HFFc6 (cell line): ENCODE measurements around the gene ARID5A. TPM values are rescaled to one million over a fixed set of nuclear protein-coding genes. Genes with fewer than 3 reads are reported as not detected.

ENCODE experiments used
- DNase-seq: peaks from one replicate; pipeline ENCODE4 v3.0.0-alpha.2; 2018
- H3K27ac Mint-ChIP-seq: 2 replicates; pipeline ENCODE4 v1.8.0; 2020; ENCODE audit warnings: mild to moderate bottlenecking, mixed read lengths
- H3K27me3 Mint-ChIP-seq: 2 replicates; pipeline ENCODE4 v1.8.0; 2021; ENCODE audit warnings: mild to moderate bottlenecking, moderate library complexity, mixed read lengths; ENCODE audit not compliant: insufficient read depth
- H3K36me3 Mint-ChIP-seq: 2 replicates; pipeline ENCODE4 v1.8.0; 2021; ENCODE audit warnings: low read depth, mixed read lengths
- H3K4me1 Mint-ChIP-seq: 2 replicates; pipeline ENCODE4 v1.8.0; 2020; ENCODE audit warnings: low read depth, mixed read lengths
- H3K4me3 Mint-ChIP-seq: 2 replicates; pipeline ENCODE4 v1.8.0; 2020; ENCODE audit warnings: mild to moderate bottlenecking, moderate library complexity, mixed read lengths
- H3K9me3 Mint-ChIP-seq: 2 replicates; pipeline ENCODE4 v1.8.0; 2020; ENCODE audit warnings: mild to moderate bottlenecking, mixed read lengths
- total RNA-seq, 6 experiments: library from RNA; stranded (reverse); fragmentation: NEBNext Ultra II Directional; extraction: Animal tissue kit (Norgen Biotek cat#: 25700); gene quantifications; 2 replicates in 1 of 6; 3 replicates in 5 of 6; pipeline ENCODE4 v1.2.3, GENCODE V29; 2021
- TF ChIP-seq, protein P1 (sequence below): fragments of 200-600 bp; sonication (generic); IDR thresholded peaks from 2 replicates; pipeline ENCODE4 v1.5.0; 2021; ENCODE audit warnings: antibody characterized with exemption, mild to moderate bottlenecking

The ARID5A gene
- total RNA-seq, 6 experiments from 2014 or later, result 9.6 to 13.6 (median 10.0) TPM

DNA sequence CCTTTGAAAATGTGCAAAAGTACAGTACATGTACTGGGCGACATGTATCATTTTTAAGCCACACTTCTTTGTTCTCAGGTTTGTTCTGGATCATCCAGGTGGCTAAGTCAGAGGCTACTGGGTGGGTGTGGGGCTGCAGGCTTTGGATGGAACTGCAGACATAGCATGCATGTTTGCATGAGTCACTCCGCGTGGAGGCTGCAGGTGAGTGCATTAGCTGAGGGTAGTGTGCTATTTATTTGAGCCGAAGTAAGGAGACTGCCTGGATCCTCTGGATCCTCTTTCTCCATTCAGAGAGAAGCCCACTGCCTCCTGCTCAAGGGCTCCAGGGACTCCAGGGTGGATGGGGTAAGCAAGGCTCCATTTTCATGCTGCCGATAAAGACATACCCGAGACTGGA lies 22.0 kb upstream of the ARID5A start:
- Mint-ChIP-seq H3K9me3 (peaks cover 24% of the 10 kb centered on the region), H3K4me1 (peaks cover under 1% of the 10 kb centered on the region; the same call in 1 of the 2 replicates), H3K4me3 (no peak overlapping the region), H3K27ac (no peak overlapping the region), H3K27me3 (peaks cover 32% of the 10 kb centered on the region), H3K36me3 (peaks cover 13% of the 10 kb centered on the region)
- TF ChIP-seq, protein P1, sequence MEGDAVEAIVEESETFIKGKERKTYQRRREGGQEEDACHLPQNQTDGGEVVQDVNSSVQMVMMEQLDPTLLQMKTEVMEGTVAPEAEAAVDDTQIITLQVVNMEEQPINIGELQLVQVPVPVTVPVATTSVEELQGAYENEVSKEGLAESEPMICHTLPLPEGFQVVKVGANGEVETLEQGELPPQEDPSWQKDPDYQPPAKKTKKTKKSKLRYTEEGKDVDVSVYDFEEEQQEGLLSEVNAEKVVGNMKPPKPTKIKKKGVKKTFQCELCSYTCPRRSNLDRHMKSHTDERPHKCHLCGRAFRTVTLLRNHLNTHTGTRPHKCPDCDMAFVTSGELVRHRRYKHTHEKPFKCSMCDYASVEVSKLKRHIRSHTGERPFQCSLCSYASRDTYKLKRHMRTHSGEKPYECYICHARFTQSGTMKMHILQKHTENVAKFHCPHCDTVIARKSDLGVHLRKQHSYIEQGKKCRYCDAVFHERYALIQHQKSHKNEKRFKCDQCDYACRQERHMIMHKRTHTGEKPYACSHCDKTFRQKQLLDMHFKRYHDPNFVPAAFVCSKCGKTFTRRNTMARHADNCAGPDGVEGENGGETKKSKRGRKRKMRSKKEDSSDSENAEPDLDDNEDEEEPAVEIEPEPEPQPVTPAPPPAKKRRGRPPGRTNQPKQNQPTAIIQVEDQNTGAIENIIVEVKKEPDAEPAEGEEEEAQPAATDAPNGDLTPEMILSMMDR, result no peak
- DNase-seq, result no peak

DNA sequence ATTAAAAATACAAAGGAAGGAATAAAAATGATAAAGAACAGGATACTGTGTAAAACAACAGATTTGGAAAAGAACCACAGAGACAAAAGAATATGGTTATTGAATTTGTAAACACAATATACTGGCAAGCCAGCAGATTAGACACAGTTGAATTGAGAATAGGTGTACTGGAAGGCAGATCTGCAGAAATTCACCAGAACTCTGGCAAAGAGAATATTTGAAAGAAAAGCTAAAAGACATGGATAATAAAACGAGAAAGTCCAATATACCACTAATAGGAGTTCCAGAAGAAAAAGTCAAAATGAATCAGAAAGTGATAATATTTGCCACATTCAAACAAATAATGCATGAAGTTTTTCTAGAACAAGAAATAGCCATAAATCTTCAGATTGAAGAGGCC lies 19.5 kb upstream of the ARID5A start:
- H3K27ac Mint-ChIP-seq, result no peak overlapping the region
- DNase-seq, result no peak
- TF ChIP-seq, protein P1, result no peak
- H3K9me3 Mint-ChIP-seq, result peaks cover 24% of the 10 kb centered on the region
- no peaks in the 10 kb centered on the region for H3K4me1 Mint-ChIP-seq
- no peak overlapping the region for H3K4me3 Mint-ChIP-seq
- peaks cover 23% of the 10 kb centered on the region for H3K27me3 Mint-ChIP-seq
- H3K36me3 Mint-ChIP-seq, result peaks cover 13% of the 10 kb centered on the region

DNA sequence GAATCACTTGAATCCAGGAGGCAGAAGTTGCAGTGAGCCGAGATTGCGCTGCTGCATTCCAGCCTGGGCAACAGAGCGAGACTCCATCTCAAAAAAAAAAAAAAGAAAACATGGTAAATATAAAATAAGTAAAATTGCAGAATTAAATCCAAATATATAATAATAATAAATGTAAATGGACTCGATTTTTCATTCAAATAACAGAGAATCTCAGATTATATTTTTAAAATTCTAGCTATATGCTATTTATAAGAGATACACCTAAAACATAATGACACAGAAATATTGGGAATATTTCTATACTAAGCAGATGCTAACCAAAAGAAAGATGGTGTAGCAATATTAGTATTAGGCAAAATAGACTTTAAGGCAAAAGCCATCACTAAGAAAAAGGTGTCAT lies 16.3 kb upstream of the ARID5A start:
- Mint-ChIP-seq H3K9me3 (peaks cover 24% of the 10 kb centered on the region), H3K4me1 (peaks cover 10% of the 10 kb centered on the region), H3K36me3 (peaks cover 13% of the 10 kb centered on the region), H3K27me3 (peaks cover 20% of the 10 kb centered on the region), H3K4me3 (no peak overlapping the region), H3K27ac (no peak overlapping the region)
- no peak for DNase-seq
- TF ChIP-seq, protein P1, result no peak

DNA sequence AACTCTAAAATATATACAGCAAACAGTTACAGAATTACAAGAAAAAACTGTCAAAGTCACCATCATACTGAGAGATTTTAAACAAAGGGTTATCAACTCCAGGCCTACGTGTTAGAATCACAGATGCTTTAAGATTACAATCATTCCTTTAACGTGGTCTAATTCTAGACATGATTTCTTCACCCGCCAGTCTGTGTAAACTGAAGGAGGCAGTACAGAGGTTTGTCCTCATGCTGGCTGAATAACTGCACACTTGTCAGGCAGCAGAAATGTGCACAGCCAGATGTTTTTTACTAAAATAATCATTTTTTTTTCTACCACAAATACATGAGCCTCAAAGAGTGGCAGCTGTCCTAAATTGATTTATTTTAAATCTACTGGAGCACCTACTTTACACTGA lies 15.9 kb upstream of the ARID5A start:
- peaks cover 10% of the 10 kb centered on the region for H3K4me1 Mint-ChIP-seq
- H3K36me3 Mint-ChIP-seq, result peaks cover 13% of the 10 kb centered on the region
- H3K27me3 Mint-ChIP-seq, result peaks cover 19% of the 10 kb centered on the region
- H3K4me3 Mint-ChIP-seq, result no peak overlapping the region
- peaks cover 24% of the 10 kb centered on the region for H3K9me3 Mint-ChIP-seq
- DNase-seq, result no peak
- no peak overlapping the region for H3K27ac Mint-ChIP-seq
- TF ChIP-seq, protein P1, result no peak

DNA sequence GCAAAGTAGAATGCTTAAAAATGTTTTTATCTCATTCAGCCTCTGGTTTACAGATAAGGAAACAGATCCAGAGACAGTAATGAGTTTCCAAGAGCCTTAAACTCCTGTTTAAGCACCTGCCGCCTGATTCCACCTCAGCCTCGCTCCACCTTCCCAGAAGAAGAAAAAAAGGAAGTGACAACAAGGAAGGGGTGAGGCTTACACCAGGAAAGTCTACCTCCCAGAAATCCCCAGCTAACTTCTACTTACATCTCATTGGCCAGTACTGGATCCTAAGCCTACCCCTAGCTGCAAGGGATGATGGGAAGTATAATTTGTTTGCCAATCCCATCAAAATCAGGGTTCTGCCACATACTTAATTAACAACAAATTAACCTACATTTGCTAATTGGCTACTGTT lies 15.3 kb upstream of the ARID5A start:
- H3K9me3 Mint-ChIP-seq, result peaks cover 21% of the 10 kb centered on the region

More for the DNA sequence above, 15.3 kb upstream of the ARID5A start:
- H3K27ac Mint-ChIP-seq, result no peak overlapping the region
- peaks cover 13% of the 10 kb centered on the region for H3K36me3 Mint-ChIP-seq
- TF ChIP-seq, protein P1, result no peak
- DNase-seq, result no peak
- peaks cover 17% of the 10 kb centered on the region for H3K27me3 Mint-ChIP-seq
- H3K4me1 Mint-ChIP-seq, result peaks cover 10% of the 10 kb centered on the region
- no peak overlapping the region for H3K4me3 Mint-ChIP-seq
